ENCODE data around the gene DNAJC13.
A peak's percentile ranks its signal among the peaks of the same experiment; 100 is the strongest.
"Not testable (repeated sequence)": the region's sequence is repeated elsewhere in the genome, so short reads cannot be mapped to it uniquely, and the experiment has no call there.

Gene DNAJC13

DNA sequence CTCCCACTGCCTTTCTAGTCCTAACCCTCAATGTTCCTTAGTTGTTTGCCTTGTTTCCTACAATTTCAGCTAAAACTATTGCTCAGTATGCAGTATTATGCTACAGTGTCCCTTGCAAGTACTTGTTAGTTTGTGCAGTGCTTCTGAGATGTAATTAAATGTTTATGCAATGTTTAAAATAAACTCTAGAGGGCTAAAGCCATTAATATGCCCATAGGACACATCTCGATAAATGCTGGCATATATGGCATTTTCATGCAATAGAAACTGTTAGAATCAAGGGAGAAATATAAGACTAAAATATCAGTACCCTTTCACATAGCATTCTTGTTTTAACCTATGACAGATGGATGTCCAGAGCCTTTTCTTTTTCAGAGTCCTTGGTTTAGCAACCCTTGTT, 120.0 kb downstream of the DNAJC13 start:
- no peaks in the 10 kb centered on the region for H3K9me3 Mint-ChIP-seq (ENCODE audit: low read depth)
- H3K27ac Mint-ChIP-seq, result no peak overlapping the region

DNA sequence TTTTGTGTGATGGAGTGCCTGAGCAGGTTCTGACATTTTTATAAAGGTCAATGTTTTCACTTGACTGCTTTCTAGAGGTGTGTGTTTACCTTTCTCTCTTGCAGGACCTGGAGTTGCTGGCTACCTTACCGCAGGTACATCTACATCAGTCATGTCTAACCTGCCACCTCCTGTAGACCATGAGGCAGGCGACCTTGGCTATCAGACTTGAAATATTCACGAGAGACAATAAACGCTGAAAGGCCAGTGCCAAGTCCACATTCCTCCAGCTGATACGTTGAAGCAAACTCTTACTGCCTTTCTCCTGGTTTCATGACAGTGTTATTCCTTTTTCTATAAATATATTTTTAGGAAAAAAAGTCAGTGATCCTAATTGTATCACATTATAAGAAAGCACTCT, 120.8 kb downstream of the DNAJC13 start:
- Mint-ChIP-seq H3K9me3 (ENCODE audit: low read depth) (no peaks in the 10 kb centered on the region), H3K27me3 (no peaks in the 10 kb centered on the region), H3K4me1 (ENCODE audit: low read depth) (peaks cover 14% of the 10 kb centered on the region), H3K4me3 (no peak overlapping the region), H3K27ac (no peak overlapping the region), H3K36me3 (peaks cover 13% of the 10 kb centered on the region)

More for the DNA sequence above, 120.0 kb downstream of the DNAJC13 start:
- Mint-ChIP-seq H3K27me3 (no peaks in the 10 kb centered on the region), H3K4me3 (no peak overlapping the region), H3K36me3 (peaks cover 13% of the 10 kb centered on the region), H3K4me1 (ENCODE audit: low read depth) (peaks cover 6% of the 10 kb centered on the region)

DNA sequence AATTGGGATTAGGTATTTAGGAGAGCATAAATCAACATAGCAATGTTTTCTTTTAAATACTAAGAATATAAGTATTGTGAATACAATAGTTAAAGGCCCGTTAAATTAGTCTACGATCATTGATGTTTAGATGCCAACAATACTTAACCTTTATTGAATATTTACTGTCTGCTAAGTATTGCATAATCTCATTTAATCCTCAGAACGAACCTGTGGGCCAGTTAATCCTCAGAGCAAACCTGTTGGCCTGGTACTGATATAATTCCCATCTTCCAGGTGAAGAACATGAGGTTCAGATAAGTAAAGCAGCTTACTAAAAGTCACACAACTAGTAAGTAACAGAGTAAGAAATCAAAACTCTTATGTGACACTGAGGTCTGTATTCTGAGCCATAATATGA, 122.4 kb downstream of the DNAJC13 start:
- no peak overlapping the region for H3K27ac Mint-ChIP-seq
- H3K4me1 Mint-ChIP-seq (ENCODE audit: low read depth), result peaks cover 28% of the 10 kb centered on the region
- no peak overlapping the region for H3K4me3 Mint-ChIP-seq
- no peaks in the 10 kb centered on the region for H3K9me3 Mint-ChIP-seq (ENCODE audit: low read depth)
- H3K27me3 Mint-ChIP-seq, result no peaks in the 10 kb centered on the region
- H3K36me3 Mint-ChIP-seq, result peaks cover 18% of the 10 kb centered on the region

GRCh38 chr3:132542577-132542976, 125.3 kb downstream of the DNAJC13 start:
- peak overlapping the region; percentile 42 for H3K4me3 Mint-ChIP-seq
- peaks cover 17% of the 10 kb centered on the region for H3K36me3 Mint-ChIP-seq
- H3K9me3 Mint-ChIP-seq (ENCODE audit: low read depth), result no peaks in the 10 kb centered on the region

GRCh38 chr3:132543011-132543739, 125.9 kb downstream of the DNAJC13 start:
- Mint-ChIP-seq H3K27ac (peak overlapping the region; percentile 89), H3K9me3 (ENCODE audit: low read depth) (no peaks in the 10 kb centered on the region), H3K27me3 (no peaks in the 10 kb centered on the region), H3K4me3 (peak overlapping the region; percentile 42), H3K36me3 (peaks cover 15% of the 10 kb centered on the region), H3K4me1 (ENCODE audit: low read depth) (peaks cover 28% of the 10 kb centered on the region)

More at GRCh38 chr3:132542577-132542976, 125.3 kb downstream of the DNAJC13 start:
- Mint-ChIP-seq H3K27me3 (no peaks in the 10 kb centered on the region), H3K27ac (peak overlapping the region; percentile 89), H3K4me1 (ENCODE audit: low read depth) (peaks cover 28% of the 10 kb centered on the region)

GRCh38 chr3:132544130-132544529, 126.8 kb downstream of the DNAJC13 start:
- Mint-ChIP-seq H3K4me3 (no peak overlapping the region), H3K27me3 (no peaks in the 10 kb centered on the region), H3K27ac (peak overlapping the region; percentile 66), H3K36me3 (peaks cover 15% of the 10 kb centered on the region), H3K9me3 (ENCODE audit: low read depth) (no peaks in the 10 kb centered on the region), H3K4me1 (ENCODE audit: low read depth) (peaks cover 32% of the 10 kb centered on the region)

GRCh38 chr3:132545471-132545870, 128.2 kb downstream of the DNAJC13 start:
- Mint-ChIP-seq H3K4me3 (no peak overlapping the region), H3K27ac (peak overlapping the region; percentile 1)

DNA sequence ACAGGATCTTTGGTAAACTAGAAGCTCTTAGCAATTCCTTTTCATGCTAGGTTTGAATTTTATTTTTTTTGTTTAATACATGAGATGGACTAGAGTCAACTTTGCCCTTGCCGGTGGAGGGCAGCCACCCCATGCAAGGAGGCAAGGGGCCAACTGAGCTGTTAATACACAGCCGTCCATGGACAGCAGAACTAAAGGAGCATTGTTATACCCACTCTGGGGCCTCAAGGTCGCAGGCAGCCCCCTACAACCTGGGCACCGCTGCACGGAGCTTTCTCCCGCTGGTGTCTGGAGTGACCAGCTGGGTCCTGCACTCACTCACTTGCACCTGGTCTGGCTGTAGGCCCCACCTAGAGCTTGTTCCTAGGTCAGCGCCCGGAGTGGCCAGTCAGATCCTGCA, 131.9 kb downstream of the DNAJC13 start:
- Mint-ChIP-seq H3K27ac (peak overlapping the region; percentile 97), H3K4me3 (no peak overlapping the region), H3K9me3 (ENCODE audit: low read depth) (peaks cover 3% of the 10 kb centered on the region), H3K4me1 (ENCODE audit: low read depth) (peaks cover 36% of the 10 kb centered on the region), H3K27me3 (no peaks in the 10 kb centered on the region), H3K36me3 (peaks cover 10% of the 10 kb centered on the region)

More at GRCh38 chr3:132545471-132545870, 128.2 kb downstream of the DNAJC13 start:
- Mint-ChIP-seq H3K36me3 (peaks cover 15% of the 10 kb centered on the region), H3K4me1 (ENCODE audit: low read depth) (peaks cover 44% of the 10 kb centered on the region), H3K27me3 (no peaks in the 10 kb centered on the region), H3K9me3 (ENCODE audit: low read depth) (peaks cover 3% of the 10 kb centered on the region)

- peaks cover 3% of the 10 kb centered on the region for H3K9me3 Mint-ChIP-seq (ENCODE audit: low read depth)
- peaks cover 7% of the 10 kb centered on the region for H3K36me3 Mint-ChIP-seq
- H3K27ac Mint-ChIP-seq, result peak overlapping the region; percentile 97
- peaks cover 31% of the 10 kb centered on the region for H3K4me1 Mint-ChIP-seq (ENCODE audit: low read depth)
- peak overlapping the region; percentile 55 for H3K4me3 Mint-ChIP-seq
- H3K27me3 Mint-ChIP-seq, result no peaks in the 10 kb centered on the region
These were observed 132.7 kb downstream of the DNAJC13 start for GRCh38 chr3:132549890-132550578.

GRCh38 chr3:132550579-132551305, 133.4 kb downstream of the DNAJC13 start:
- peaks cover 3% of the 10 kb centered on the region for H3K9me3 Mint-ChIP-seq (ENCODE audit: low read depth)

DNA sequence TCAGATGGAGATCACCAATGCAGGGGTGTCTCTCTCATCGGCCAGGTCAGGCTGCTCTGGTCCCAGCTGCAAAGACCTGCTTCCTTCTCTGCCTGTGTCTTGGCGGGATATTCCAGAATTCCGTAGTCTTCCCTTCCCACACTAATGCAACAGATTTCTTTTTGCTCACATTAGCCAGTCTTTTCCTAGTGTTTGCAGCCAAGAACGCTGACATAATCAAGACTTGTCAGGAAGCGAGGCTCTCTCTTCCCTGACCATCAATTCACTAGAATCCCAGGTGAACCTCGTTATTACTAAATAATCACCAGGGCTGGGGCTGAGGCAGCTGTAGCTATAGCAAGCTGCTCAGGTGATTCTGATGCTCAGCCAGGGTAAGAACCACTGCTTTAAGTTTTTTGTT, 136.5 kb downstream of the DNAJC13 start:
- H3K36me3 Mint-ChIP-seq, result peaks cover 13% of the 10 kb centered on the region
- no peaks in the 10 kb centered on the region for H3K27me3 Mint-ChIP-seq
- peaks cover 3% of the 10 kb centered on the region for H3K9me3 Mint-ChIP-seq (ENCODE audit: low read depth)
- peaks cover 28% of the 10 kb centered on the region for H3K4me1 Mint-ChIP-seq (ENCODE audit: low read depth)
- no peak overlapping the region for H3K4me3 Mint-ChIP-seq
- no peak overlapping the region for H3K27ac Mint-ChIP-seq

More at GRCh38 chr3:132550579-132551305, 133.4 kb downstream of the DNAJC13 start:
- Mint-ChIP-seq H3K4me1 (ENCODE audit: low read depth) (peaks cover 31% of the 10 kb centered on the region), H3K36me3 (peaks cover 7% of the 10 kb centered on the region), H3K4me3 (peak overlapping the region; percentile 55), H3K27me3 (no peaks in the 10 kb centered on the region), H3K27ac (peak overlapping the region; percentile 97)

GRCh38 chr3:132554437-132554836, 137.1 kb downstream of the DNAJC13 start:
- Mint-ChIP-seq H3K36me3 (peaks cover 11% of the 10 kb centered on the region), H3K9me3 (ENCODE audit: low read depth) (peaks cover 3% of the 10 kb centered on the region), H3K4me1 (ENCODE audit: low read depth) (peaks cover 24% of the 10 kb centered on the region), H3K27me3 (no peaks in the 10 kb centered on the region), H3K4me3 (no peak overlapping the region), H3K27ac (no peak overlapping the region)

DNA sequence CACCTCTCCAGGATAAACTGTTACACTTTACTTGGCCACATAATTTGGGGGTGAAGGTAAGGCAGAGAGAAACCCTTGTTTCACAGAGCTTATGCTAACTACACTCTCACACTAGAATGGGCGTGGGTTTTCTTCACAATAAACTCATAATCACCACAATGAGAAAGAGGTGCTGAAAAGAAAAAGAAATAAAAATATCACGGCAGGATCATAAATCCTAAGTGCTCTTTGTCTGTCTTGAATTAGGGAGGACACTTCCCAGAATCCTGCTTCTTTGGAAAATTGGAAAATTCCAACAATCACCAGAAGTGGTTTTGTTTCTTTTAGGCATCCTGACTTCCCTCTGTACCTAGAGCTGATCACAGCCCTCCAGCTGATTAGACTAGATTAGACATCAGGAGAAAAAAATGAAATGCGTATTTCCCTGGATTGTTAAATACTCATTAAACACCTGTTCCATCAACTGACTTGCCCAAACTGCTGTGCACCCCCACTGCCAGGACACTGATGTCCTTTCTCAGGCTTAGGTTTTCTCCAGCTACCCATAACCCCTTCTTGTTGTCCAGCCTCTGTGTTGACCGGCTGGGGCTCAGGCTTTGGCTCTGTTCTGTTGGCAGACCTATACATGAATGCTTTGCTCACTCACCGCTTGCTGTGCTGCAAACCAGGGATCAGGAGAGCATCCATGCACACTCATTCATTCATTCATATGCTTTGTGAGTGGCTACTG, 138.2 kb downstream of the DNAJC13 start:
- Mint-ChIP-seq H3K4me1 (ENCODE audit: low read depth) (peaks cover 13% of the 10 kb centered on the region), H3K4me3 (no peak overlapping the region), H3K9me3 (ENCODE audit: low read depth) (no peaks in the 10 kb centered on the region), H3K27me3 (no peaks in the 10 kb centered on the region), H3K36me3 (peaks cover 8% of the 10 kb centered on the region), H3K27ac (no peak overlapping the region)

- not testable (repeated sequence) for H3K4me1 Mint-ChIP-seq (ENCODE audit: low read depth); H3K36me3 Mint-ChIP-seq; H3K27ac Mint-ChIP-seq; H3K9me3 Mint-ChIP-seq (ENCODE audit: low read depth); H3K27me3 Mint-ChIP-seq; H3K4me3 Mint-ChIP-seq
These were observed 138.7 kb downstream of the DNAJC13 start for GRCh38 chr3:132556036-132556386.

All from activated naive CD8-positive, alpha-beta T cell (primary cell).